GM12892 (cell line): ENCODE measurements around the gene HCFC2.

Experiments used
- POLR2A ChIP-seq: IDR thresholded peaks from 2 replicates; pipeline ENCODE4 v1.6.1; 2011; ENCODE audit warnings: low read depth, low read length, control low read depth
- TAF1 ChIP-seq: IDR thresholded peaks from 2 replicates; pipeline ENCODE4 v1.6.1; 2011; ENCODE audit warnings: low read depth, mild to moderate bottlenecking, control low read depth, low read length, borderline replicate concordance

DNA sequence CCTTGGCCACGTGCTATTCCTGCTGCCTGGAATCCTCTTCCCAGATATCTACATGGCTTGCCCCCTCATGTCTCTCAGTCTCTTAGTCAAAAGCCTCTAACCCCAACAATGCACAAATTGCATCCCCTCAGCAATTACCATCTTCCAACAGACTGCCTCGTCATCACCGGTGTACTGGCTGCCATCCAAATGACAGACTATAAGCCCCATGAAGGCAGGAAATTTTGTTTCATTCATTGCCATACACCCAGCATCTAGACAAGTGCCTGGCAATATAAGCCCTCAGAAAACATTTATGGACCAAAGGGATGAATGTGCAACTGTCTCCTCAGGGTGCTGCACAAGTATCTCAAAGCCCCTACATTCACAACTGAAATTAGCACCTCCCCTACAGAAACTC is 20.2 kb upstream of the HCFC2 start:
- TF ChIP-seq POLR2A = no peak
- TF ChIP-seq TAF1 = no peak
